Measurements from ENCODE around the gene MYO1B.

DNA sequence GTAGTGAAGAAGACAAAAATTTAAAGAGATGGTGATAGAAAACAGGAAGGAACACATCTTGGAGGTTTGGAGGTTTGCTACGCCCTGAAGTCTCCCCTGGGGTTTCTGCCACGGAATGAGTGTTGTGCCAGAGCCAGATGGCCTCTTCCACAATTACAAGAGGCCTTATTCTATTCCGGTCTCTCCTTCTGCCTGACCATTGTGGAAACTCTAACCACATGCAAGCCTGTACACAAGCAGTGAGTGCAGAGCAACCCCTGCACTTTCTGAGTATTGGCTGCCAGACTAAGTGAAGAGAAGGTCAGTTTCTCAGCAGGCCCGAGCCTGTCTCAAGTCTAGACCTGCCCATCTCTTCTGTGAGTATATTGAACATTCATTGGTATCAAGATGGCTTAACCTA is 22.7 kb upstream of the MYO1B start:
- TF ChIP-seq, protein P1, sequence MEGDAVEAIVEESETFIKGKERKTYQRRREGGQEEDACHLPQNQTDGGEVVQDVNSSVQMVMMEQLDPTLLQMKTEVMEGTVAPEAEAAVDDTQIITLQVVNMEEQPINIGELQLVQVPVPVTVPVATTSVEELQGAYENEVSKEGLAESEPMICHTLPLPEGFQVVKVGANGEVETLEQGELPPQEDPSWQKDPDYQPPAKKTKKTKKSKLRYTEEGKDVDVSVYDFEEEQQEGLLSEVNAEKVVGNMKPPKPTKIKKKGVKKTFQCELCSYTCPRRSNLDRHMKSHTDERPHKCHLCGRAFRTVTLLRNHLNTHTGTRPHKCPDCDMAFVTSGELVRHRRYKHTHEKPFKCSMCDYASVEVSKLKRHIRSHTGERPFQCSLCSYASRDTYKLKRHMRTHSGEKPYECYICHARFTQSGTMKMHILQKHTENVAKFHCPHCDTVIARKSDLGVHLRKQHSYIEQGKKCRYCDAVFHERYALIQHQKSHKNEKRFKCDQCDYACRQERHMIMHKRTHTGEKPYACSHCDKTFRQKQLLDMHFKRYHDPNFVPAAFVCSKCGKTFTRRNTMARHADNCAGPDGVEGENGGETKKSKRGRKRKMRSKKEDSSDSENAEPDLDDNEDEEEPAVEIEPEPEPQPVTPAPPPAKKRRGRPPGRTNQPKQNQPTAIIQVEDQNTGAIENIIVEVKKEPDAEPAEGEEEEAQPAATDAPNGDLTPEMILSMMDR (IDR thresholded peaks at IDR 0.05; ENCODE audit: poor library complexity, severe bottlenecking), result no peak
- no peak for TF ChIP-seq RAD21 (conservative IDR thresholded peaks at IDR 0.05)
- no peak for TF ChIP-seq POLR2AphosphoS5 (IDR thresholded peaks at IDR 0.05)
- no peak for TF ChIP-seq TAF1 (IDR thresholded peaks at IDR 0.05; ENCODE audit: low read depth)
- TF ChIP-seq REST (IDR thresholded peaks at IDR 0.05; ENCODE audit: borderline replicate concordance), result no peak
